Bone marrow (tissue), 2 donors: ENCODE measurements around the gene LIPC.
A peak's percentile ranks its signal among the peaks of the same experiment; 100 is the strongest.

Experiments used
- DNase-seq, 2 donors: peaks; one replicate each; lab custom pipeline; 2025; lab: John Stamatoyannopoulos, UW

Gene LIPC

GRCh38 chr15:58517682-58518525, 86.1 kb downstream of the LIPC start:
- peak in 1 of 2 donors; percentile 78 for DNase-seq

- no peak for DNase-seq
Measured at GRCh38 chr15:58518626-58519025, 86.8 kb downstream of the LIPC start.

- no peak for DNase-seq
Measured at GRCh38 chr15:58519516-58519915, 87.7 kb downstream of the LIPC start.

DNA sequence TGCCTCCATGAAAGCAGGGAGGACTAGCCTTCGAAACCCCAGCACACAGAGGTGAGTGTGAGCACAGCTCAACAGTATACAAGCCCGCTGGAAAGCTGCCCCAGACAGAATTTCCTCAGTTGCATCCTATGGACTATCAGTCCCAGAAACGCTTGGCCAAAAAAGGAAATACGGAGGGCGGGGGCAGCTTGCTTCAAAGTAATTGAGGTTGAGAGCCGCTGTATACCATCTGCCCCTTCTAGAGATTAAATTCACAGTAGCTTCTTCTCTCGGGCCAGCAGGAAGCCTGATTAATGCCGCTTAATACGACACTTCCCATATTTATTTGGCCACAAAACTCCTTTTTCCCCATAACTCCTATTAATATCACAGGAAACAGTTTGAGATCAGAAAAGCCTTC, 88.7 kb downstream of the LIPC start:
- peak in 1 of 2 donors; percentile 7 for DNase-seq

GRCh38 chr15:58520936-58521292, 89.1 kb downstream of the LIPC start:
- no peak for DNase-seq

DNA sequence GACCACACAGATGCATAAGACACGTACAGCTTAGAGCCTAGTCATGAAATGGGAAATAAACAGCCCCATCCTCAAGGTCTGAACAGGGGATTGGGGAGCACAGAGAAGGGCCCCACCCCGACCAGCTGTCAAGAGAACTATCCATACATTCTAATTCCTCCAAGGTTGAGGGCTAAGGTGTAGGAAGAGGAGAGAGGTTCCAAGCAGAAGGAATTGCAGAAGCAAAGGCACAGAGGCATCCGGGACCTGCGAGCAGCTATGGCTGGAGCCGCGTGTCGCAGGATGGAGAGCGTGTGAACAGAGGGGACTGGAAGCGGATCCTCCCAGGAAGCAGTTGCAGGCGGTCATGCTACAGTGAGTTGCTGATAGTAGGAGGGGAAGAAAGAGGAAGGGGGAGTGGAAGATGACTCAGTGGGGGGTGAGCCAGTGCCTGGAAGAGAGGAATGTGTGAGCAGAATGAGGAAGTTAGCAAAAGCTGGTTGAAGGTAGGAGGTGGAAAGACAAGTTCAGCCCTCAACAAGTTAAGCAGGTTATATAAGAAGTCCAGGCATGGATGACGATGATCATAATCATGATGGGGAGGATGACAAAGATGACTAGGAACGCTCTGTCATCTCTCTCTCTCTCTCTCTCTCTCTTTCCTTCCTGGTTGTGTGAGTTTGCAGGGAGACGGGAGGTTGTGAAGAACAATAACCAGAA, 89.7 kb downstream of the LIPC start:
- DNase-seq = peak; percentile 34 to 99

DNA sequence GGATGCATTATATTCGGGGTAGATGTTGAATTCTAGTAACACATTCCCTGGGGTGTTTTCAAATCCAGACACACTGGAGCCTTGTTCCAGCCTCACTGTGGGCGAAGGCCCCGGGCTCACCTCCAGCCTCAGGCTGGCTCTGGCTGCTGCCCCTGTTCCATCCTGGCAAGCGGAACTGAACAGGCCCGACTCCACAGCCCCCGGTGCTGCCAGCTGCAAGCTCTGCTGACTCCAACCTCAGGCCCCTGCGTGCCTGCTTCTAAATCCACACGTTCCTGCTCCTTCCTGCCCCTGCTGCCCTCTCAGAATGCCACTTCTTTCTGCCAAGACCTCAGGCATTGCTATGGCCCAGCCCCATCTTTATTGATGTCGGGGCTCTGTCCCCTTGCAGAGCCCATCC, 90.6 kb downstream of the LIPC start:
- no peak for DNase-seq

DNA sequence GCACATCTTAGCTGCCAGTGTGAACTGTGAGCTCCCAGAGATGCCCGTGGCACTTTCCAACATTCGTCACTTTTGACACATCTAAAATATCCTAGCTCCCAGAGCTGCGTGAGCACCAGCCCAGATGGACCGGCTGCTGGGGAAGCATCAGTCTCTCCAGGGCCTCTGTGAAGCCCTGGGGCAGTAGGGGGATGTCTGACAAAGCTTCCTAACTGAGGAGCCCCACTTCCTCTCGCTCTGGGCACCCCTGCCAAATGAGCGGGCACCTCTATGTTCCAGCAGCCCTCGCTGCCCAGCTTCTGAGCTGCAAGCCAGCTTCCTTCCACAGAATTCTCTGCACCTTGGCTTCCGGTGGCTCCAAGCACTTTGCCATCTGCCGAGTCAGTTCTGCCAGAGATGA, 91.1 kb downstream of the LIPC start:
- DNase-seq = no peak

- DNase-seq = no peak
Measured at GRCh38 chr15:58523634-58524033, 91.8 kb downstream of the LIPC start.

DNA sequence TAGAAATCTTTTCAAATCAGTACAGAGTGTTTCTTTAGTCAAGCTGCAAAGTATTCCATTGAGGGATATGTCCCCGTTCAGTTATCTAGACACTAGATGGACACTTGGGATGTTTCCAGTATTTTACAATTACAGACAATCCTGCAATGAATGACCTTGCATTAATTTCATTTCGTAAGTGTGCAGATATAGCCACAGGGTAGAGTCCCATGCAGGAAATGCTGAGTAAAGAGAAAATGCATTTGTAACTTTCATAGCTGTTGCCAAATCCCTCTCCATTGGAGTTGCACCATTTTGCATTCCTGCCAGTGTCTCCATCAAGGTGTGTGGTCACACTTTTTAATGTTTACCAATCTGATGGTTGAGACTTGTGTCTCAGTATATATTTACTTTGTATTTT, 92.5 kb downstream of the LIPC start:
- no peak for DNase-seq

GRCh38 chr15:58525991-58526421, 94.2 kb downstream of the LIPC start:
- DNase-seq = no peak

- no peak for DNase-seq
Measured at GRCh38 chr15:58526647-58527192, 94.9 kb downstream of the LIPC start.

- no peak for DNase-seq
Measured at GRCh38 chr15:58527573-58528187, 95.9 kb downstream of the LIPC start.

GRCh38 chr15:58528188-58528870, 96.5 kb downstream of the LIPC start:
- DNase-seq = no peak

GRCh38 chr15:58529041-58529440, 97.2 kb downstream of the LIPC start:
- DNase-seq = no peak

DNA sequence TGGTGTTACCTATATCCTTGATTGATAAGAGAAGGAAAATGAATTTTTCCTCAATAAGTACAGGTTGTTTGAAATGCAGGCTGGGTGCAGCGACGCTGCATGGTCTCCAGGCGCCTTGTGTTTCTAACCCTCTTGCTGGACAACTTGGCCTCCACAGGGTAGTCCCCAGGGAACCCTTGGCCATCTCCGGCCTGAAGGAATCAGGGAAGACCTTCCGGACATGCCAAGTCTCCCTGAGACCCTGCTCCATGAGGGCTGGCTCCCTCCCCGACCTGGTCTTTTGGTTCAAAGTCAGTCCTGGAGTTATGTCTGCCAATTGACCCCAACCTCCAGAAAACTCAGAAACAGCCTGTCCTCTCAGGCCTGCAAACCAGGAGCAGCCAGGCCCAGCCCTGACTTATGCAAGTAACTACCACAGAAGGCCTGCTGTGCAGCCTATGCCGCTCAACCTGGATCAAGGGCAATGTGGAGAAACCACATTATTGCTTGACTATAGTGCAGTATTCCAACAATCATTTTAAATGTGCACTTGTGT, 98.3 kb downstream of the LIPC start:
- DNase-seq = no peak

- DNase-seq = no peak
Measured at GRCh38 chr15:58532126-58532525, 100.3 kb downstream of the LIPC start.

DNA sequence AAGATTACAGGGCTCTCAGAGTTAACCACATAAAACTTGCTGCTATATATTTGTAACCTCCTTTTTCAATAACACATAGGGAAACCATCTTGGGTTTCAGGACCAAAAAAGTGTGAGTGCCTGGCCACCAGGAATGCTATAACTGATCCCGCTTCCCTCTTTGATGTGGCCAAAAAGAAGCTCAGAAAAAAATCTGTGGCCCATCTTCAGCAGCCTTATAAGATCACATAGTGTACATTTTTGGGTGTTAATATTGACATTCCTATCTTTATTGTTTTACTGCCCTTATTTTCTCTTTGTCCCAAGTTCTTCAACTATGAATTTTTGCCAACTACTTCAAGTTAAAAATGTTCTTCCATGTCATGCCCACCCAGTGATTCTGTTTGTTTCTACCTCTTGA, 102.8 kb downstream of the LIPC start:
- no peak for DNase-seq

- DNase-seq = no peak
Measured at GRCh38 chr15:58535337-58535736, 103.5 kb downstream of the LIPC start.

- no peak for DNase-seq
Measured at GRCh38 chr15:58535894-58536293, 104.1 kb downstream of the LIPC start.

DNA sequence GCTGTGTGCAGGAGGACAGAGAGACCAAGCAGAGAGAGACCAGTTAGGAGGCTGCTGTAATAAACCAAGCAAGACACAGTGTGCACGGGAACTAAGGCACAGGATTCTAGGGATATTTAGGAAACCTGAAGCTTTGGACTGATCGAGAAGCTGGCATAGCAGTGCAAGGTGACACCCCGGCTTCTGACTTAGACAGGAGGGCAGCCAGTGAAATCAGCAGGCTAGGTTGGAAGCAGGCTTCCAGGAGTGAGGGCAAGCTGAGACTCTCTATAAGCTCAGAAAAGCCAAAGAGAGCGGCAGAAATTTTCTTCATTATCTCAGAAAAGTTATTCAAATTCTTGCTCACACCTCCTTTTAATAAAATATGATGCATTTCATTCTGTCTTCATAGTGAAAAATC, 104.6 kb downstream of the LIPC start:
- DNase-seq = no peak

- no peak for DNase-seq
Measured at GRCh38 chr15:58537033-58537432, 105.2 kb downstream of the LIPC start.
